ENCODE results near the gene NAT14.
A peak's percentile ranks its signal among the peaks of the same experiment; 100 is the strongest.

NAT14 gene

GRCh38 chr19:55486043-55486970 is 1.3 kb downstream of the NAT14 start:
- no peak for TF ChIP-seq CTCF (conservative IDR thresholded peaks at IDR 0.05)
- H3K27ac ChIP-seq, result 0 out of 2 replicates have a peak overlapping the region, but pooled peaks have one; percentile 82

- TF ChIP-seq CTCF (conservative IDR thresholded peaks at IDR 0.05), result no peak
- H3K27ac ChIP-seq, result 0 out of 2 replicates have a peak overlapping the region, but pooled peaks have one; percentile 13
Measured at GRCh38 chr19:55486971-55487923, 2.3 kb downstream of the NAT14 start.

GRCh38 chr19:55487924-55488687 is 3.1 kb downstream of the NAT14 start, which contains the start of gene SSC5D:
Gene SSC5D, plus strand, starts transcription at chr19:55488436. Its CDS starts 154 bp downstream, at chr19:55488590.
- H3K27ac ChIP-seq, result 0 out of 2 replicates have a peak within 1 kb of the TSS, but pooled peaks have one; percentile 13
- TF ChIP-seq CTCF (conservative IDR thresholded peaks at IDR 0.05), result no peak

DNA sequence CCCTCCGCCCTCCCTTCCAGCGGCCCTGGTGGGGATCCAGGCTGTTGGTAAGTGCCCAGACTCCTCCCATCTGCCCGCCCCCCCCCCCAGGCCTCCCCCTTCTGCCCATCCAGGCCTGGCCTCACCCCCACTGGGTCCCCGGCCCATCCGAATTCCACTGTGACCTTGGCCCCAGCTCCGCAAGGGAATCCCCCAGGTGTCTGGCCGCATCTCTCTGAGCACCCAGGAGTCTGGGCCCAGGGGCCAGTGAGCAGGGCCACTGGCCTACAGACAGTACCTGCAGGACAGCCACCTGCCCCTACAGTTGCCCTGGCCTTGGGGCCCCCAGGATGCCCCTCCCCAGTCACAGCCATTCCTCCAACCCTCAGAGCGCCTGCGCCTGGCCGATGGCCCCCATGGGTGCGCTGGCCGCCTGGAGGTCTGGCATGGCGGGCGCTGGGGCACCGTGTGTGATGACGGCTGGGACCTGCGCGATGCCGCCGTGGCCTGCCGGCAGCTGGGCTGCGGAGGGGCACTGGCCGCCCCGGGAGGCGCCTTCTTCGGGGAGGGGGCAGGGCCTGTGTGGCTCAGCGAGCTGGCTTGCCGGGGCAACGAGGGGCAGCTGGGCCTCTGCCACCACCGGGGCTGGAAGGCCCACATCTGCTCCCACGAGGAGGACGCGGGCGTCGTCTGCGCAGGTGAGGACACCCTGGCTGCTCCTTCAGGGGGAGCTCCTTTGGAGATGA is 4.2 kb downstream of the NAT14 start:
- H3K27ac ChIP-seq, result no peak overlapping the region

DNA sequence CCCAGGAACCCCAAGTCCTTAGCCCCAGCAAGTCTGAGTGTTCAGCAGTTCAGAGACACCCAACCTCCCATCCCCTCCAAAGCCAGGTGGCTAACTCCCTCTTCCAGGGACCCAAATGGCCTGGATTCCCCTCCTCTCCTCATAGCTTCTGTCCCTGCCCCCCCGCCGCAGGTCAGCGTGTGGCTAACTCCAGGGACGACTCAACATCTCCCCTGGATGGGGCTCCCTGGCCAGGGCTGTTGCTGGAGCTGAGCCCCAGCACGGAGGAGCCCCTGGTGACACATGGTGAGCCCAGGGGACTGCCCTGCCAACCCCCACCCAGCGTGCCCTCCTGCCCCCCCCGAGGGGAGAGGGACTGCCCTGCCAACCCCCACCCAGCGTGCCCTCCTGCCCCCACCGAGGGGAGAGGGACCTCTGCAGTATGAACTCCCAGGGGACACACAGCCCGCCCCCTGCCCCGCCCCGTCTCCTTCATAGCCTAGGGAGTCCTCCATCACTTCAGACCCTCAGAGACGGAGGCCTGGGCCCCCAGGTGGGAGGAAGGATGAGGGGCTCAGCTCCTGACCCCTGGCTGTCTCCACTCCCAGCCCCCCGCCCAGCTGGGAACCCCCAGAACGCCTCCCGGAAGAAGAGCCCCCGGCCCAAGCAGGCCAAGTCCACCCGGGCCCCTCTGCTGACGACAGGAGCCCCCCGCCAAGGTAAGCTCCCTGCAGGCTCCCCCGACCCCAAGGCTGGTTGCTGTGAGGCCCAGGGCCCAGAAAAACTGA is 4.9 kb downstream of the NAT14 start:
- no peak for TF ChIP-seq CTCF (conservative IDR thresholded peaks at IDR 0.05)
- no peak overlapping the region for H3K27ac ChIP-seq

More for the DNA sequence above, 4.2 kb downstream of the NAT14 start:
- TF ChIP-seq CTCF (conservative IDR thresholded peaks at IDR 0.05), result no peak

Data from VCaP (cell line).